ENCODE measurements around the gene MOB3A.

Gene MOB3A

DNA sequence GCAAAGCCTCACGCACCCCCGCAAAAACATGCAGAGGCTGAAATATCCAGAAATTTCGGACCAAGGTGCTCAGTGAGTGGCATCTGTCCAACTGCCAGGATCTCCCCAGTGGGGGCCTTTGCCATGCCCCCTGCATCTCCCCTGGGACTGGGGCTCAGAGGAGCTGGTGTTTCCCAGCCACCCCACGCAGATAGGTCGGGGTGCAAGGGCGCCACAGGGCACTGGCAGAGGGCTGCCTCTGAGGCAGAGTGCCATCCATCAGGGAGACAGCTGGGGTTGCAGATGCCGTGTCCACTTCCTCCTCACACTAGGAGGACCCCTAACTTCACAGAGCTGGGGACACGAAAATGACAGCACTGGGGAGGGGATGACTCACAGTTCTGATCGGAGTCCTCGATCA is 26.9 kb upstream of the MOB3A start:
- DNase-seq, result no peak

GRCh38 chr19:2122251-2122650 is 26.1 kb upstream of the MOB3A start:
- no peak for DNase-seq

DNA sequence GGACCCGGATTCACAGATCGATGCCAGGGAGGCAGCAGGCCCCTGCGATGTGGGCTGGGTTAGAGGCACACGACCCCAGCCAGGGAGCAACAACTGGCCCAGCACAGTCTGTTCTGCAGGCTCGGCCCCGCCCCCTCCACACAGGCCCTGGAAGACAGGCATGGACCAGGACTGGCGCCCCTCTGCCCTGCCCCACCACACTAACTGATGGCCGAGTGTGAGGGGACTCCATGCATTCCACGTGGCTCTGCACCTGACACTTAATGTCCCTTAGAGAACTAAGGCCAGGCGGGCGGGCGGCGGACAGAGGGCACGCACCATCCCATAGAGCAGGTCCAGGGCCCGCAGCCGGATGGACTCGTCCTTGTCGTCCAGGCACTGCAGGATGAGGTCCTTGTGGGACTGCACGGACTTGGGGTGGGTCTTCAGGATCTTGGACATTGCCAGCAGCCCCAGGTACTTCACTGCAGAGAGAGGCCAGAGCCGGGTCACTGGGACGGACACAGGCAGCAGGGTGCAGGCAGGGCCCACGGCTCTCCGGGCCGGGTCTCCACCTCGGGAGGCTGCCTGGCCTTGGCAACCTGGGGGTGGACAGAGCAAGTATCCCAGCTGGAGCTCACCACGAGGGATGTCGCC is 25.4 kb upstream of the MOB3A start:
- no peak for DNase-seq

- DNase-seq, result no peak
Measured at GRCh38 chr19:2120821-2121220, 24.7 kb upstream of the MOB3A start.

DNA sequence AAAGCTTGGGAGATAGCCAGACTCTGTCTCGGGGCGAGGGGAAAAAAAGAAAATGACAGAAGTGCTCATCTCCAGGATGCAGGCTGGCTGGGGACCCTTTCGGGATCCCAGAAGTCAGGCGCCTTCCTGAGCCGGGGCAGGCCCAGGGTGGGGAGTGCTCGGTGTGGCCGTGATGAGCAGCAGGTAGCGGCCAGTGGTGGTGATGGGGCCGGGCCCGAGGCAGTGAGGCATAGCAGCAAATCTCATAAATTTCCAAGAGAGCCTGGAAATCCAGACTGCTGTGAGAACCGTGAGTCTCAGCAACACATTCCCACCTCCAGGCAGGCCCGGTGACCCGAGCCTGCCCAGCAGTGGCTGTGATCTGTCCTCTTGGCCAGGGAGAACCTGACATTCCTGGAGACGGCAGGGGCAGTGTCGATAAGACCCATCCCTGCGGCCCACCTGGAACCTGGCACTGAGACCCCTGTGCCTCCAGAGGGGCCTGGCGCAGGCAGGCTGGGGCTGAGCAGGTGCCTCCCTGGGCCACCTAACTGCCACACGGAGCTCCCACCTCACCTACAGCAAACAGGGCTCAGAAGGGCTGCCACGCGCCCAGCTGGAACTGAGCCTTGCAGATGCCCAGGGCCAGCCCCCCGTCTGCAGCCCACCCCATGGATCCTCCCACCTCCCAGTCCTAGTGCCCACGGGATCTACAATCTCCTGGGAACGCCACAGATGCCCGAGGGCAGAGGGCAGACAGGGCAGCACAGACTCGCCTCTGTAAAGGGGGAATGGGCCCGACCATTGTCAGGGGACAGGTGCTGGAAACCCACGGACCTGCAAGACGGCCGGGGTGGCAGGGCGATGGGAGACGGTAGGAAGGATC is 24.0 kb upstream of the MOB3A start:
- no peak for DNase-seq

- no peak for DNase-seq
Measured at GRCh38 chr19:2118438-2118837, 22.3 kb upstream of the MOB3A start.

- DNase-seq, result no peak
Measured at GRCh38 chr19:2117215-2117960, 21.3 kb upstream of the MOB3A start.

DNA sequence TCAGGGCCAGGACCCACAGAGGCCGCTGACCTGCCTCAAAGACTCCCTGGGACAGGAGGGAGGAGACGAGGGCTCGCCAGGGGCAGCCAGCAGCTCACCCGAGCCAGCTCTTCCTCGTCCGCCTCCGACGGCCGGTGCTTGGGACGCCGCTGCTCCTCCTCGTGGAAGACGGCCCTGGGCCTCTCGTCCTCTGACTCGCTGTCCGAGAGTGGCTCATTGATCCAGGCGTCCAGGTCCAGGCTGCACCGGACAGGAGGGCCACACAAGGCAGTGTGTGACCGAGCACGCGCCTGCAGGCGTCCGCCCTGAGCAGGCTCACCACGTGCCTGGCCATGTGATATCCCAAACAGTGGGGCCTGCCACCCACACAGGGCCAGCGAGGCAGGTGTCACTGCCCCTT is 20.4 kb upstream of the MOB3A start:
- no peak for DNase-seq

DNA sequence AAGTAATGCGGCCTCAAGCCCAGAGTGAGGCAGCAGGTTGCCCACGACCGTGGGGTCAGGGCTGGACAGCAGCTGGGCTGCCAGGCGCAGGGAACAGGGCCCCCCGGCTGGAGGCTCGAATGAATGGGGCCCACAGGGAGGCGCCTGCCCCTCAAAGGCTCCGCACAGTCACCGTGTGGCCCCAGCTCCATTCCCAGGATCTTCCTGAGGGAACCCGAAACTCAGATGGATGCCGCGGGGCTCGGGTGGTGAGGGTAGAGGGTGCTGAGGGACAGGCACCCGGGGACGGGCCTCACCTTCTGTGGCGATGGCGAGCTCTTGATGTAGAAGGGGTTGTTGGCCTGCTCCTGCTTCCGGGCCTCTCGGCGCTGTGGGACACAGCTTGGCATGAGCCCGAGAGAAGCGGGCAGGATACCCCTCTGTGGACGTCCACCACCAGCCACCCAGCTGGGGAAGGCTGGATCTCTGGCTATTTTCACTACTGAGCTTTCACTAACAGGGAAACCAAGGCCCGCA is 19.8 kb upstream of the MOB3A start:
- no peak for DNase-seq

DNA sequence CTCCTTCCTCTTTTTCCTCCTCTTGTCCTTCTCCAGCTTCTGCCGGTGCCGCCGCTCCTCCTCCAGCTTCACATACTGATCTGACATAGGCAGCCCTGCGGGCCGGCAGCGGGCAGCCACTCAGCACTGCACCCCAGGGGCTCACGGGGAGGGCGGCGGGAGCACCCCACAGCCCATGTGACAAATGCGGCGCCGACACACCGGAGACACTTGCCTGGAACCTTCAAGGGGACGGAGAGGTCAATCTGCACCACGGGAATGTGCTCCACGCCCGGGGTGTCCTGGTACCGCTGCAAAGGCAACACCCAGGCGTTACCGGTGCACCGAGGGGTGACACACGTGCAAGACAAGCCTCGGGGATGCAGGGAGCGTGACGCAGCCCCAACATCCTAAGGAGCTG is 19.2 kb upstream of the MOB3A start:
- DNase-seq, result no peak

- DNase-seq, result no peak
Measured at GRCh38 chr19:2114821-2115220, 18.7 kb upstream of the MOB3A start.

- DNase-seq, result no peak
Measured at GRCh38 chr19:2114218-2114617, 18.1 kb upstream of the MOB3A start.

DNA sequence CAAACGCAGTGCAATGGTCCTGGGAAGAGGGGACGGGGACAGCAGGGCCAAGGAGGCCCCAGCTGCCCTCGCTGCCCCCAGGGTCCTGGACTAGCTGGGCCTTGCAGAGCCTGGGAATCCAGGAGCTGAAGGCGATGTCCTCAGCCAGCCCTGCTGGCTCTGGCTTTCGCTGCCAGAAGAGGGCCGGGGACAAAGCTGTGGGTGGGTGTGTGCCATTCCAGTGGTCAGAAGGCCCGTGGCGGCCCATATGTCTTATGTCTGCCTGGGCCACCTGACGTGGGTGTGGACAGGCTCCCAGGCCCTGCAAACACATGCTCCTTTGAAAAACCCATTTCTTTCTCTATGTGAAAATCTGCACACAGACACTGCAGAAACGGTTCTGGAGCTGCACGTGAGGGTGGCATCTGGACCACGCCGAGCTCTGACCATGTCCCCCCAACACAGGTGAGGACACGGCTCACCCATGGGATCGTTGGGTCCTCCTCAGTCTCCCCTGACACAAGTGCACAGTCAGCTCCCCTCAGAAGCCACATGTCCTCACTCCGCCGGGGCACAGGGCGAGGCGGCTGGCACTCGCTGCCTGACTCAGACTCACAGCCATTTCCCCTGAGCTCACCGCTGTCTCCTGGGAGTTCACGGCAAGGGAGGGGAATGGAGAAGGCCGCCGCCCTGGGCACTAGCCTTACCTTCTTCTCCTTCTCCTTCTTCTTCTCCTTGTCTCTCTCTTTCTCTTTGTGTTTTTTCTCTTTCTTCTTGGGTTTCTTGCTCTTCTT is 17.5 kb upstream of the MOB3A start:
- DNase-seq, result no peak

- DNase-seq, result no peak
Measured at GRCh38 chr19:2112516-2113320, 16.6 kb upstream of the MOB3A start.

DNA sequence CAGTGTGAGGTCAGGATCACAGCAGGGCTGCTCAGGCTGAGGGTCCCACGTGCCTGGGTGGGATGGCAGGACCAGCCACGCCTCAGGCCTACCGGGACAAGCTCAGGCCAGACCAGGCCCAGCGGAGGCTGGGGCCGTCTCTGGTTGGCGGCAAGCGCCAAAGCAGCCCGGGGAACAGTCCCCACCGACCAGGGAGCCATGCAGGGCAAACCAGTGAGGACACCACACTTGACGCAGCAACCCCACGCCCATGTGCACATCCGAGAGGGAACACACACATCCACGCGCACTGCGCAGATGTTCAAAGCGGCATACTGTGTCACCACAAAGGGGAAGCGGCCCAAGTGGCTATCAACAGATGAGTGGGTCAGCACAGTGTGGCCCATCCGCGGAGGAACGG is 15.8 kb upstream of the MOB3A start:
- DNase-seq, result no peak

GRCh38 chr19:2111425-2111824 is 15.3 kb upstream of the MOB3A start:
- no peak for DNase-seq

GRCh38 chr19:2110822-2111221 is 14.7 kb upstream of the MOB3A start:
- DNase-seq, result no peak

DNA sequence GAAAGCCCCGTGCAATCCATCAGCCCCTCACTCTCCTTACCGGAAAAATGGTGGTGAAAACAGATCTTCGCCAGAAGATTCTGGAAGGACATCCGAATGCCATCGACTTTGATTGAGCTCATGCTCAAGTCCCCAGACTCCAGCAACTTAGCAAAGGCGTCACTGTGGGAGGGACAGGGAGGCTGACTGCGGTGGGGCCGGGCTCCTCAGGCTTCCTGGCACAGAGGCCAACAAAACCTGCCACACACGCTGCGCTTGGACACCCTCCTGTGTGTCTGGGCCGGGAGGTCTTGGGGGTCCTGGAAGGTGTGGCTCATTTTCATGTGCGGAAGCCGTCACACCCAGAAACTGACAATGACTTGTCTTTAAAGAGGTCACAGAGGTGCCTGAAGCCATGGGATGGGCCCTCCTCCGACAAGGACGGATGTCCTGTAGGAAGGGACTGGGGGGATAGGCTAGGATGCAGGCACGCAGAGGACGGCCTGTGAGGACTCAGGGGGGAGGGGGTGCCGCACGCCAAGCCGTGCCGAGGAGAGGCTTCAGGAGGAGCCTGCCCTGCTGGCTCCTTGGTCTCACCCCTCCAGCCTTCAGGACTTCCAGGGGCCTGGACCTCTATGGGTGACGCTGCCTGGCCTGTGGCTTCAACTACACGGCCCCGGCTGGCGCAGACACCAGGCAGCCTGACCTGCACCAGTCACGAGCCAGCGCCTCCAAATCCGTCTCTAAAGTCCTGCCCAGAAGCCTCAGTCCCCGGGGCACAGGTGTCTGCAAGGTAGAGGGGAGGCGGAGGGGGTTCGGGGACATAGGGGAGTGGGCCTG is 13.1 kb upstream of the MOB3A start:
- DNase-seq, result no peak

DNA sequence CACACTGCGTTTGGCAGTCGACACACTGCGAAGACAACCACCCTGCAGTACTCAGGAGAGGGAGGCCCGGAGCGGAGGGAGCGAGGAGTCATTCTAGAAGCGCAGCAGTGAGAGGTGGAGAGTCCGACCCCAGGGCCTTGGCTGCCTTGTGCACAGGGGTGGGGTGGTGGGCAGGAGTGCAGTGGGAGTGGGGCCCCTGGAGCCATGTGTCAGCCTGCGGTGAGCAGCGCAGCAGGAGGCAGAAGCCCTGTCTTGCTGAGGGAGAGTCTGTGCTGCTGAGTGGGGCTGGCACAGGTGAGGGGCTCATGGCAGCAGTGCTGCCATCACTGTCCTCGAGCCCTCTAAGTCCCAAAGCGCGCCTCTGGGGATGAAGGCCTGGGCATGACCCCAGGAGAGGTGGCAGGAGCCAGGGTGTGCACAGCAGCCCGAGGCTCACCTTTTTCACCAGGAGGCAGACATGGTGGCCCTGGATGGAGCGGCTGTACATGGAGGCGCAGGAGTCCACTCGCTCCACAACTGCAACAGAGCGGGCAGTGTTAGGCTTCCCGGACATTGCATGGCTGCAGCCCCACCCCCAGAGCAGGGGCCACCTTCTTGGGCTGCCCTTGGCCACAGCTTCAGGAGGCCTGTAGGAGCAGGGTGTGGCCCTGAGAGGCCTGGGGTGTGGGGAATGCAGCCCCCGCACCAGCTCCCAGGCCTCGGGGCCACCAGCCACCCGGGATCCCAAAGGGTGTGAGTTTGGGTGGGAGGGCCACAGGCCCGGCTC is 12.3 kb upstream of the MOB3A start:
- DNase-seq, result no peak

DNA sequence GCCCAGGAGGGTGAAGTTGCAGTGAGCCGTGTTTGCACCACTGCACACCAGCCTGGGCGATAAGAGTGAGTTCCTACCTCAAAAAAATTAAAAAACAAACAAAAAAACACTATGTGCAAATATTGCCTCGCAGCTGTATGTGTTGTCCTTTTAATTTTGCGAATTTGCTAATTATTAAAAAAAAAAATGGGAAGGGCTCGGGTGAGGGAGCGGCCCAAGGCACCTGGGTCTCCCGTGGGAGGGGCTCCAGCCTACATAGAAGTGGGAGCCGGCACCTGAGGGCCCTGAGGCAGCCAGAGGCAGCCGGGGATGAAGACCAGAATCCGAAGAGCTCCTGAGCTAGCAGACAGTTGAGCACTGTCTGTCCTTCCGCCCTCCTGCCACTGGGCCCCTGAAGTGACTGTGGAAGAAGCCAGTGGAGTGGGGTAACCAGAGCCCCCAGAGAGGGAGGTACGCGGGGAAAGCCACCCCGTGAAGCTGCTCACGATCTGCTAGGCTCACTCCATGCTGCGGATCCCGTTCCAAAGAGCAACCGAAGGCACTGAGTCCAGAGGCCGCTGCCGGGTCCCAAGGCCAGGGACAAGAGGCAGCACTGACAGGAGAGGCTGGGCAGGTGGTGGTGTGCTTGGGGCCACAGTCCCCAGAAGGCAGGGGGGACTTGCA is 7.0 kb upstream of the MOB3A start:
- DNase-seq, result no peak

Data from NCI-H1930 (cell line).